ENCODE data around the gene ISOC2.

The ISOC2 gene

GRCh38 chr19:55490478-55491432 lies 29.3 kb upstream of the ISOC2 start:
- Histone ChIP-seq H3K27me3 (ENCODE audit: insufficient read depth, poor library complexity, severe bottlenecking) (peaks cover 23% of the 10 kb centered on the region), H3K27ac (replicated peaks) (no peak overlapping the region), H3K4me3 (replicated peaks; ENCODE audit: insufficient read depth, low read length) (no peak overlapping the region)
- TF ChIP-seq REST (IDR thresholded peaks at IDR 0.05; ENCODE audit: insufficient replicate concordance, low read depth): no peak
- TF ChIP-seq CTCF (IDR thresholded peaks at IDR 0.05; ENCODE audit: insufficient read depth, low read length): no peak
- TF ChIP-seq GABPA (IDR thresholded peaks at IDR 0.05; ENCODE audit: low read depth): no peak
- TF ChIP-seq POLR2AphosphoS5 (IDR thresholded peaks at IDR 0.05; ENCODE audit: low read depth): no peak
- TF ChIP-seq SPI1 (IDR thresholded peaks at IDR 0.05; ENCODE audit: borderline replicate concordance, low read depth): no peak
- DNase-seq (ENCODE audit: low read depth in 1 of 2, low spot score in 1 of 2): no peak

GRCh38 chr19:55489711-55490477 lies 28.5 kb upstream of the ISOC2 start:
- no peak overlapping the region for H3K4me3 ChIP-seq (replicated peaks; ENCODE audit: insufficient read depth, low read length)

More at GRCh38 chr19:55489711-55490477, 28.5 kb upstream of the ISOC2 start:
- no peak for TF ChIP-seq POLR2AphosphoS5 (IDR thresholded peaks at IDR 0.05; ENCODE audit: low read depth)
- TF ChIP-seq REST (IDR thresholded peaks at IDR 0.05; ENCODE audit: insufficient replicate concordance, low read depth): no peak
- no peak for TF ChIP-seq GABPA (IDR thresholded peaks at IDR 0.05; ENCODE audit: low read depth)
- no peak for TF ChIP-seq SPI1 (IDR thresholded peaks at IDR 0.05; ENCODE audit: borderline replicate concordance, low read depth)
- no peak for TF ChIP-seq CTCF (IDR thresholded peaks at IDR 0.05; ENCODE audit: insufficient read depth, low read length)
- peaks cover 23% of the 10 kb centered on the region for H3K27me3 ChIP-seq (ENCODE audit: insufficient read depth, poor library complexity, severe bottlenecking)
- no peak for DNase-seq (ENCODE audit: low read depth in 1 of 2, low spot score in 1 of 2)
- no peak overlapping the region for H3K27ac ChIP-seq (replicated peaks)
